HG03442 (cell line): ENCODE data around the gene NEU3.
"Not testable (repeated sequence)": the region's sequence is repeated elsewhere in the genome, so short reads cannot be mapped to it uniquely, and the experiment has no call there.

Experiments
- ATAC-seq: cut with Tn5 transposase; IDR thresholded peaks from one replicate; pipeline ENCODE4 v1.9.1; 2021; ENCODE audit warnings: mild to moderate bottlenecking, moderate library complexity; ENCODE audit not compliant: unreplicated experiment

The NEU3 gene

DNA sequence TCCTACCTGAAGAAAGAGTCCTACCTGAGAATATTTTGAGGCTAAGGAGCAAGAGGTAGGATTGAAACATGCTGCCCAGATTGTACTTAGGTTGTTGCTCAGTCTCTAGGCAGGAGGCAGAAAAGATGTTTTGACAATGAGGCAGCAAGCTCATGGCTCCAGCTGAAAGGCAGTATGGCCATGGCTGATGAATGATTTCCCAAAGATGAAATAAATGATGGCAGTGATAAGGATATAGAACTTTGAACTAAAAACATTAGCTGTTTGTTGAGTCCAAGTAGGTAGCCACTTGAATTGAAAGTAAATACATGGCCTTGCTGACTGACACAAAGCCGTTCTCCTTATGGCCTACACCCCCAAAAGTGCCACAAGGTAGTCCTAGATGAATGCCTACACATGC lies 6.8 kb upstream of the NEU3 start:
- ATAC-seq, result no peak

DNA sequence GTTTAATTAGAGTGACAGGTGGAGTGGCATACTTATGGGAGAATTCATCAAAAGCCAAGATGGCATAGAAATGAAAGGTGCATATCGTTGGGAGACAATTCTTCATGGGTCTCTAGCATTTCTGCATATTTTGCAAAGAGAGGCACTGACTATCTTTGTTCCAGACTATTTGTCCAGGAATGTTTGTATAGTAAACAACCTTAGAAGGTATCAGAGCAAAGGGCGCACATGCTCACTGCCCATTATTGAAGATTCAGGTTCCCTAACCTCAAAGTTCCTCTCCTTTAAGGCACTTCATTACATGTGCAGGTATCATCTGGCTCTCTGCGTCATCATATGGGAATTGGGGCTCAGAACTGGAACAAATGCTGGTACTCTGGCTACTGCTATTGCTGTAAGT lies 4.7 kb upstream of the NEU3 start:
- ATAC-seq, result no peak

DNA sequence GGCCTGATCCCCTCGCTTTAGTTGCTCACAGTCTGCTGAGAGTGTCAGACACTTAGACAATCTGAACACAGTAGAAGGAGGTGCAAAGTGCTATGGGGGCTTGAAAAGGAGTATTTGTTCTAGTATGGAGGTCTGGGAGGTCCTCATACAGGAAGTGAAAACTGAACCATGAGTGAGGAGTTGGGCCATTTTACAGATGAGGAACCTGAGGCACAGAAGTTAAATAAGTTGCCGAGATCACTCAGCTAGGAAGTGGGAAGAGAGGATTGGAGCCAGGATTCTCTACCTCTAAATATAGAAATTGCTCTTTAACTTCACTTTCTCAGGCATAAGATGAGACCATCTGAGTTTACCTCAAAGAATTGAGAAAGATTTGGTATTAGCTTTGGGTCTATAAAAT lies 4.0 kb upstream of the NEU3 start:
- no peak for ATAC-seq

DNA sequence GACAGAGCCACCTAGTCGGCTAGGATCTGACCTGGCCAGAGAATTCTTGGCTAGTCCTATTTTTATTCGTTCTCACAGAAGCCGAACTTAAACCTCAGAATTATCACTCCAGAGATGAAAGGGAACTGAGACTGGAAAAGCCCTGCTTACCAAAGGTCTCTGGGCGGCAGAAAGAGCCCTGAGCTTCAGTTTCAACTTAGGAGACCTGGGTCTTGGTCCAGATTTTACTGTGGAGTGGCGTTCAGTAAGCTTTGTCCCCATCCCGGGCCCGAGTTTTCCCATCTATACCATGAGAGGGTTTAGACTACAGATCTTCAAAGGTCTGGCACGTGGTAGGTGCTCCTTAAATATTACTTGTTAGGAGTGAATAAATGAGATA lies 516 bp downstream of the NEU3 start:
- no peak for ATAC-seq

DNA sequence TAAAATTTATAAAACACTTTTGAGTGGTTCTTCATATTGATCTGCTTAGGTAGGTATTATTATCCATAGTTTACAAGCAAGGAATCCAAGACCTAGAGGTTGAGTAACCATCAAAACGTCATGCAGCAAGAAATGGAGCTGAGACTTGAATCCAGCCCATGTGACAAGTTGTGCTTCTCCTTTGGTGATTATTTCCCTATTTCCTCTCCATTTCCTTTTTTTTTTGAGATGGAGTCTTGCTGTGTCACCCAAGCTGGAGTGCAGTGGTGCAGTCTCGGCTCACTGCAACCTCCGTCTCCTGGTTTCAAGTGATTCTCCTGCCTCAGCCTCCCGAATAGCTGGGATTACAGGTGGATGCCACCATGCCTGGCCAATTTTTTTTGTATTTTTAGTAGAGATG lies 1.4 kb downstream of the NEU3 start:
- ATAC-seq, result not testable (repeated sequence)

DNA sequence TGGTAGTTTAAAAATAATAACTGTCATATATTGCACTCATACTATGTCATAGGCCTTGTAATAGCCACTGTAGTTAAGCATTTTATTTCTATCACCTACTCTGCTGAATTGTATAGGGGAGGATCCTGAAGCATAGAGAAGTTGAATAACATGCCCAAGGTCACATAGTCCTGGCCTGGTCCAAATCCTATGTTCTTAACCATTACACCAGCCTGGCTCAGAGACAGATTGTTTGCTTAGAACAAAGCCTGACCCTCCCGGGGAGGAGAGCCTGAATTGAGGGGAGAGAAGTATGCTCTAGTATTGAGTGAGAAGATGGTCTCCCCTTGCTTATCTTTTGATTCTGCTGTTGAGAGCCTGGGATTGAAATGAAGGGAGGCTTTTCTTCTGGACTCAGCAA lies 2.2 kb downstream of the NEU3 start:
- ATAC-seq, result no peak

DNA sequence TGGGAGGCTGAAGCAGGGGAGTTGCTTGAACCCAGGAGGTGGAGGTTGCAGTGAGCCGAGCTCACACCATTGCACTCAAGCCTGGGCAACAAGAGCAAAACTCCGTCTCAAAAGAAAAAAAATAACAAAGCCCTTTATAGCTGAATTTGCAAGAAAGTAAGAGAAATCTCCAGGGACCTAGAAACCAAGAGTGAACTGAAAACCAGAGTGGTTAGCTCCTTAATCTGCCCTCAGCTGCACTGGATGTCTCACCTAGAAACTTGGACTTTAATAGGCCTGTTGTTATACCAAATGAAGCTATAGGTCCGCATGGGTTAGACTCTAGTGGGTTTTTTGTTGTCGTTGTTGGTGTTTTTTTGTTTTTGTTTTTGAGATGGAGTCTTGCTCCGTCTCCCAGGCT lies 4.1 kb downstream of the NEU3 start:
- ATAC-seq, result peak; percentile 55

DNA sequence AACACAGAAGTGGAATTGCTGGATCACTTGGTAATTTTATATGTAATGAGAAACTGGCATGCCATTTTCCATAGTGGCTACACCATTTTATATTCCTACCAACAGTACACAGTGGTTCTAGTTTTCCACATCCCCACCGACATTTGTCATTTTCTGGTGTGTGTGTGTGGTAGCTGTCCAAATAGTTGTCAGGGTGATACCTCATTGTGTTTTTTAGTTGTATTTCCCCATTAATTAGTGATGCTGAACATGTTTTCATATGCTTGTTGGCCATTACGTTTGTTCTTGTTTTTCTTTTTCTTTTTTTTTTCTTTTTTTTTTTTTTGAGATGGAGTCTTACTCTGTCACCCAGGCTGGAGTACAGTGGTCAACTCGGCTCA lies 12.2 kb downstream of the NEU3 start:
- ATAC-seq, result no peak

DNA sequence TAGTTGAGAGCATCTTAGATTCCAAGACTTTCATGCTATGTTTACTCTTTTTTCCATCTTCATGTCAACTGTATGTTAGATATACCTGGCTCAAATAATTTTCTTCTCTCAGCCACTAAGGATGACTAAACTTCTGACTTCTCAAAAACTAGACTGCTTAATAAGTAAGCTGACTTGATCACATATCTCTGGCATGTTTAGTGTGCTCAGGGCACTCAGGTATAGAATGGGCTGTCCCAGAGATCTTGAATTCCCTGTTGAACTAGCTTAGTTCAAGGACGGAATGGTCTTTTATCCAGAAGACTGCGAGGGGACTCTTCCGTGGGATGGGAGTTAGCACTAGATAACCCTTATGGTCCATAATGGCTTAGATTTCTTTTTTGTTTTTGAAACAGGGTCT lies 13.0 kb downstream of the NEU3 start:
- no peak for ATAC-seq

DNA sequence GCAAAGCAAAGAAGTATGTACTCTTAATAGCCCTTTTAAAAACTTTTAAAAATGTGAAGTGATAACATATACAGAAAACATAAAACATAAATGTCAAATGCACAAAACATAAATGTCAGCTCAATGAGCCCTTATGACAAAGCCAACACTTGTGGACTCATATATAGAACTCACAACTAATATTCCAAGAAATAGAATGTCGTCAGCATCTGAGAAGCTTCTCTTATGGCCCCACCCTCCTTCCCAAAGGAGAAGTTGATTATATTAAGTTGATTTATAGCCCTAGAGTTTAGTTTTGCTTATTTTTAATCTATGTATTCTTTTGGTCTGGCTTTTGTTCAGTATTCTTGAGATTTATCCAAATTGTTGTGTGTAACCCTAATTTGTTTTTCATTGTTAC lies 13.8 kb downstream of the NEU3 start:
- ATAC-seq, result no peak

DNA sequence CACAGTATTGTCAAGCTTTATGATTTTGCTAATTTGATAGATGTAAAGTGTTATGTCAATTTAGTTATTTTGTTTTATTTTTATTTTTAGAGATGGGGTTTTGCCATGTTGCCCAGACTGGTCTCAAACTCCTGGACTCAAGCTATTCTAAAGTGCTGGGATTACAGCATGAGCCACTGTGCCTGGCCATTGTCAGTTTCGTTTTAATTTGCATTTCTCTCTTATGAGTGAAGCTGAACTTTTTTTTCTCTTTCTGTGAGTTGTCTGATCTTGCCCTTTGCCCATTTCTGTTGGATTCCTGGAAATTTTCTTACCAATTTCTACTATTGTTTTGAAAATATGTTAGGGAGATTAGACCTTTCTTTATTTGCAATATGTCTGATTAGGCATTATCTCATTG lies 15.5 kb downstream of the NEU3 start:
- ATAC-seq, result no peak

DNA sequence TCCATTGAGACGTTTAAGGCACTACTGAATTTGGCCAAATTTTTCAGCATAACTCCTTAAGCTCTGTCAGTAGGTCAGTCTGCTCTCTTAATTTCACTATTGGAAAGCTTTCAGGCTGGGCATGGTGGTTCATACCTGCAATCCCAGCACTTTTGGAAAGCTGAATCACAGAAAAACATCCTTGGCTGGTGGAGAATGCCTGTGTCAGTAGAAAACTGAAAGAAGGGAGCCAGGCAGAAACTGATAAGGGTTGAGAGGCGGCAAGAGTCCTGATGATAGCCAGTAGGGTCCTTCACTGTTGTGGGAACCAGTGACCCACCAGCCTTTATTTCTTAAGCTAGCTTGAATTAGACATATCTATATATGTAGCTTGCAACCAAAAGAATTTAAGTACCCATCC lies 22.6 kb downstream of the NEU3 start:
- ATAC-seq, result no peak

DNA sequence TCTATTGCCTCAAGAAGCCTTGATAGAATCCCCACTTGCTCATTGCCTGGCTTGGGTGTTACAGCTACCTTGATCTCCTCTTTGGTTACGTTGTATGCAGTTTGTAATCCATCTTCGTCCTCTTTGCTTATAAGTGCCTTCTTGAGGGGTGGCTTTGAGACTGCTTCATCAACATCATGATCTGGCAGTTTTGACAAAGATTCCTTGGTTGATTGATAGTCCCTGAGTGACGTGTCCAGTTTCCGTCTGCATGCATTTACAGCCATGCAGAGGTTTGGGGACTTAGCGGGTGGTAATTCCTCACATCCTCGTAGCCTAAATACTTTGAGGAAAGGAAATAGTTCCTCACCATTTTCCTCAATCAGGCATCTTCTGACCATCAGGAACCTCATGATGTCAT lies 23.1 kb downstream of the NEU3 start:
- no peak for ATAC-seq

DNA sequence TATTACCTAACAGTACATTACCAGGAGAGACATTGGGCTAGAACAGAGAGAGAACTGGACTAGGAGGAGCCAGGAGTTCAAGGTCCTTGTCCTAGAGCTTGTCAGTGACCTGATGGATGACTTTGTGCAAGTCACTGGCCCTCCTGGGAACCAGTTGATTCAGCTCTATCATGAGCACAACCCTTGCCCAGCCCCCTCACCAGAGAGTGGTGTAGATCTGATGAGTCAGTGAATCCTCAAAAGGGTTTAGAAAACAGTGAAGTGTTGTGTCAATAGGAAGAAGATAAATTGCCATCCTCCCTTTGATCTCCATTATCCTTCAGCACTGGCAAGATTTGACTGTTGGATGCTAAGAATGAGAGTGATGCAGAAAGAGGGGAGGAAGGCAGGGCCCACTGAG lies 24.3 kb downstream of the NEU3 start:
- no peak for ATAC-seq

DNA sequence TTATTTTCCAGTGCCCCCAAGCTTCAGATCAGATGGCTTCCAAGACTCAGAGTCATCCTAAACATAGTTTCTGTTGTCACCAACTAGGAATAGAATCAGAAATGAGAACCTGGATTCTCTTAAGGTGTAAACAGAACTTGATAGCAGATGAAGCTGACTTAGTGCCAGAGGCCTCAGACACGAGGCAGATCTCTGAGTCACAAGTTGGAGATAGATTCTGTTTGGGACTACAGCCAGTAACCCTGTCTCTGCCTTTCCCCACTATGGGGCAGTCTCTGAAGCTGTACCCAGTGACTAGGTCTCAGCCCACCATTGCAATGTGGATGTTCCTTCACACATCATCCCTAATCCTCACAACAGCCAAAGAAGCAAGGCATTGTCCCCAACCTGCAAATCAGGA lies 25.4 kb downstream of the NEU3 start:
- no peak for ATAC-seq

DNA sequence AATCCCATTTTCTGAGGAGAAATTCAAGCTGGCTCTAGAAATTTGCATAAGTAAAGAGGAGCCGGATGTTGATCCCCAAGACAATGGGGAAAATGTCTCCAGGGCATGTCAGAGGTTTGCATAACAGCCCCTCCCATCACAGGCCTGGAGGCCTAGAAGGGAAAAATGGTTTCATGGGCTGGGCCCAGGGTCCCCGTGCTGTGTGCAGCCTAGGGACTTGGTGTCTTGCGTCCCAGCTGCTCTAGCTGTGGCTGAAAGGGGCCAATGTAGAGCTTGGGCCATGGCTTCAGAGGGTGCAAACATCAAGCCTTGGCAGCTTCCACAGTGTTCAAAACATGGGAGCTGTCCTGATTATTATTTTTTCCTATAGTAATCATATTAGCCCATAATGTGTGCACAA lies 30.5 kb downstream of the NEU3 start:
- ATAC-seq, result not testable (repeated sequence)

DNA sequence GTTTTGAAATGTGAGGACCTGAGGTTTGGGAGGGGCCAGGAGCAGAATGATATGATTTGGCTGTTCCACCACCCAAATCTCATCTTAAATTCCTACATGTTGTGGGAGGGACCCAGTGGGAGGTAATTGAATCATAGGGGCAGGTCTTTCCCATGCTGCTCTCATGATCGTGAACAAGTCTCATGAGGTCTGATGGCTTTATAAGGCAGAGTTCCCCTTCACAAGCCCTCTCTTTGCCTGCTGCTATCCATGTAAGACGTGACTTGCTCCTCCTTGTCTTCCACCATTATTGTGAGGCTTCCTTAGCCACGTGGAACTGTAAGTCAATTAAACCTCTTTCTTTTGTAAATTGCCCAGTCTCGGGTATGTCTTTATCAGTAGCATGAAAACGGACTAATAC lies 31.6 kb downstream of the NEU3 start:
- ATAC-seq, result not testable (repeated sequence)

DNA sequence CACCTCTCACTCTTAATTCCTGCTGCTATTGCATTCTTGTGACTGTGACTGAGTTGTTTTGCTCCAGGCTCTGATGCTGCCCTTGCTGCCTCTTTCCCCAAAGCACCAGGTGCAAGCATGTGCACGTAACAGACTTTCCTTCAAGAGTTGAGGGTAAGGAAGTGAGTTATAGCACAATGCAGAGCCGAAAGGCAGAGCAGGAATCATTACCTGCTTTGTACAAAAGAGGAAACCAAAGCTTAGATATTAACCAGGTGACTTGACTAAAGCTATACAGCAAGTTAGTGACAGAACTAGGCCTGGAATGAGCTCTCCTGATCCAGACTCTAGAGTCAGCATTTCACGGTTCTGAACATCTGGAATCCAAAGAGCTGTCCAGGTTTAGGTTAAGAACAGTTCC lies 33.6 kb downstream of the NEU3 start:
- ATAC-seq, result no peak

DNA sequence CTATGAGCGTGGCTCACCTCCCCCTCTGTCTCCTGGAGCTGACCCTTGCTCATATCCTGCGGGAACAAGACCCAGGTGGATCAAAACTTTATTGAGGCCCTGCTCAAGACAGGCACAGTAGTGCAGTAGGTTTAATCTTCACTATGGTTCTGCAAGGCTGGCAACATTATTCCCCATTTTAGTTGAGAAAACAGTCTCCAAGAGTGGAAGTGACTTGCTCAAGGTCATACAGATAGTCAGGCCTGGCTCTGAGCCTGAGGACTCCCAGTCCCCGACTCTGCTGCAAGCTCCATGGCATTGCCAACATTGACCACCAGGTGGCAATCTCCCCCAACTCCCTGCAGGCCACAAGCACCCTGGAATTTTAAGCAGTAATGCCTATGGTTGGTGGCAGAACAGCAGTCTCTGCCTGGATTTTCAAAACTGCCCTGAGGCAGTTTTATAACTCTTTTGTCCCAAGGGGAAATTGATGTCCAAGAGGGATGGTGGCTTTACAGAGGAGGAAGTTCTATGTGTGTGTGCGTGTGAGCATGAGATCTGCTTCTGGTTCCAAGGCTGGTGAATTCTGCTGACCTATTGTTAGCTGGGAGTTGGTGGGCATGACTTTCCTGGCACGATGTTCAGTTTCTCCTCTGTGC lies 34.1 kb downstream of the NEU3 start:
- no peak for ATAC-seq

DNA sequence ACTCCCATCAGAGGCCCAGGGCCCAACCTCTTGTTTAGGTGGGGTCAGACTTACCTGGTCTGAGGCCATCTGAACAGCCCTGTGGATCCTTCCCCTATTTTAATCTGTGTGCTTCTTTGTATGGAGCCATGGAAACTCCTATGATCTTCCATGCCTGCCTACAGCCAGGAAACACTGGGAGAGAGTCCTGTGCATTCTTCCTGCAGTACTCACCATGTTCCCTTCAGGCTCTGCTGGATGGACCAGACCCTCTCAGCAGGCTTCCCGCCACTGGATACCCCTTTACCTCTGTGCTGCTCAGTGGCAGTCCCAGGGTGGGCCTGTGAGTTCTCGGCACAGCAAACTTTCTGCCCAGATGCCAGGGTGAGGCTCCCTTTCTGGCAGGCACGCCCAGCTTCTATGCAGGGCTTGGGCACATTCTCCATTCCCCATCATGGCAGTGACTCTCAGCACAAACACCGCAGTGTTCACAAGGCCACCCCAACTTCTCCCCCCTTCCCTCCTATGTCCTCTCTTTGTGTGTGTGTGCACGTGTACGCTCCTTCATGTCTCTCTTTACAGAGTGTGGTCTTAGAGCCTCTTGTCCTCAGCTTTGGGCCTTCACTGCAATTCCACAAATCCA lies 34.8 kb downstream of the NEU3 start:
- ATAC-seq, result no peak

DNA sequence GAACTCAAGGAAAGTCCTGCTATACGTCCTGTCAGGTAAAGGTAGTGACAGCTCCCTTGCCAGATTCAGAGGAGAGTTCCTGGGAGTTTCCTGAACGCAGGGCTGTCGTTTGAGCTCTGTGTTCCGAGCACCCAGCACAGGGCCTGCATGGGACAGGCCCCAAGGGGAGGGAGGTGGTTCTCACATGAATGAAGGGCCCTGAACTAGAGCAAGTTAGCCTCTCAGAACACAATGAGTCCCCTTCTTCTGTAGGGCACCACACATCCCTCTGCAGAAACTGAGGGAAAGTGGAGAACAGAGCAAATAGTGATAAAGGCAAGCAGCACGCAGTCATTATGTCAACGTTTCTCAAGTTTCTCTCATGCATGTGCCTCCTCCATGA lies 35.3 kb downstream of the NEU3 start:
- ATAC-seq, result no peak

DNA sequence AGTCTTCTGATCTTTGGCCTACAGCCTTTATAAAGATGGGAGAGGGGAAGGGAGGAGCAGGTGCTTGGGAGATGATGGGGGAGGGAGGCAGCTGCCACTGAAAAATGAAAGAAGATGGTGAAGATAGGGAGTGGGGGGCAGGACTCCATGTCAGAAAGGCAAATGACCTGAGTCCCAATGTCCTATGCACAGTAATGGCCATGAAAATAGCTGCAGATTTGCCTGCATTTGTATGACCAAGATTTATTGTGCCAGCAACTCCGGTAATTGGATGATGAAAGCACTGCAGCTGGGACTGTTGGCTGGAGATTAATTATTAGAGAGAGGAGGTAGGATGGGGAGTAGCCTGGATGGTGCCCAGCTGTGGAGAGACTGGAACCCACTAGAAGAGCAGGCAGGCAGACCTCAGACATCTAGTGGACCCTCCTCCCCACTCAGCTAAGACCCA lies 36.1 kb downstream of the NEU3 start:
- no peak for ATAC-seq

DNA sequence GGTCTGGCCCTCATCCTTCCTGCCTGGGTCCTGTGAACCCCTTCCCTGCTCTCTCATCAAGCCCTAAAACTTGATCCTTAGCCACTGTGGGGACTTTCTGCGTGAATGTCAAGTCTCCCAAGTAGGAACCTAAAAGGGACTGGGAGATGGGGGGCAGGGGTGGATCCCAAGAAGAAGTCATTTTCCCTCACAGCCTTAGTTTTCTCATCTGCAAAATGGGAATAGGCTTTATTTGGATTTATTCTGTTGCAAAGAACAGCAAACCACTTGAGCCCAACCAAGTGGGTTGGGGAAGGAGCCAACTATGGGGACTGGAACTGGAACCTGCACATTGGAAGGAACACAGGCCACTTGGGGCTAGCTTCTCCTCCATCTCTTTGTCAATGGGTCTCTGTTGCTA lies 36.8 kb downstream of the NEU3 start:
- ATAC-seq, result no peak
